Measurements from ENCODE around the gene MLF1.

- no peak for TF ChIP-seq CTCF (conservative IDR thresholded peaks at IDR 0.05)
- TF ChIP-seq EZH2 (IDR thresholded peaks at IDR 0.05; ENCODE audit: low read depth) = no peak
Measured at GRCh38 chr3:158625881-158626280, 54.9 kb downstream of the MLF1 start.
